SK-N-SH (cell line): Measurements from ENCODE around the gene SZT2. TPM values are rescaled to one million over a fixed set of nuclear protein-coding genes. Genes with fewer than 3 reads are reported as not detected.

Source experiments
- CTCF ChIA-PET: fragments of 300-600, 350-600 bp; formaldehyde crosslinking; extraction: SDS; loops from one replicate; lab custom pipeline; 2021; lab: Yijun Ruan, JAX
- POLR2A ChIA-PET: fragments of 350-600 bp; sonication (Branson Sonifier 250); formaldehyde crosslinking; extraction: SDS; loops from one replicate; lab custom pipeline; 2020; ENCODE audit warnings: antibody characterized with exemption, inconsistent platforms; lab: Yijun Ruan, JAX
- DNase-seq: peaks from one replicate; pipeline ENCODE4 v3.0.0; 2012
- H2AFZ ChIP-seq: fragments of 200-600 bp; sonication (generic); 2 replicates; pipeline ENCODE4 v1.8.1; 2016; ENCODE audit warnings: antibody characterized with exemption, mild to moderate bottlenecking, low read depth
- H3F3A ChIP-seq: fragments of 200-600 bp; sonication (generic); replicated peaks from 2 replicates; pipeline ENCODE3; 2016; ENCODE audit warnings: antibody characterized with exemption, mild to moderate bottlenecking; ENCODE audit not compliant: insufficient read depth
- H3K27ac ChIP-seq, 2 experiments: fragments of 200-500 bp in 1 of 2; fragments of 200-600 bp in 1 of 2; sonication (Bioruptor generic) in 1 of 2; sonication (generic), shearing (Covaris generic) in 1 of 2; 2 replicates each; pipeline versions ENCODE4 v1.5.1 to v1.6.1; 2014 to 2016; ENCODE audit warnings: low read depth in 2 of 2, inconsistent platforms in 1 of 2, low read length in 1 of 2, mild to moderate bottlenecking in 1 of 2, mixed read lengths in 1 of 2
- H3K27me3 ChIP-seq: fragments of 200-600 bp; sonication (generic), shearing (Covaris generic); 2 replicates; pipeline ENCODE4 v1.6.1; 2016; ENCODE audit warnings: mixed run types; ENCODE audit not compliant: insufficient read depth
- H3K36me3 ChIP-seq, 2 experiments: fragments of 200-500 bp in 1 of 2; fragments of 200-600 bp in 1 of 2; sonication (Bioruptor generic) in 1 of 2; sonication (generic) in 1 of 2; replicated peaks in 1 of 2; 2 replicates each; pipeline versions ENCODE3 to v1.5.1; 2014 to 2016; ENCODE audit warnings: low read length in 1 of 2, mild to moderate bottlenecking in 1 of 2; ENCODE audit not compliant: insufficient read depth in 2 of 2, control insufficient read depth in 1 of 2
- H3K4me1 ChIP-seq, 2 experiments: fragments of 200-500 bp in 1 of 2; fragments of 200-600 bp in 1 of 2; sonication (Bioruptor generic) in 1 of 2; sonication (generic), shearing (Covaris generic) in 1 of 2; 2 replicates each; pipeline versions ENCODE4 v1.5.1 to v1.6.1; 2014 to 2016; ENCODE audit warnings: low read depth in 1 of 2, low read length in 1 of 2, mixed run types in 1 of 2; ENCODE audit not compliant: insufficient read depth in 2 of 2, control insufficient read depth in 1 of 2
- H3K4me2 ChIP-seq: fragments of 200-600 bp; sonication (generic), shearing (Covaris generic); 2 replicates; pipeline ENCODE4 v1.6.1; 2017; ENCODE audit warnings: mixed run types
- H3K4me3 ChIP-seq, 2 experiments: fragments of 200-500 bp in 1 of 2; fragments of 200-600 bp in 1 of 2; sonication (Bioruptor generic) in 1 of 2; sonication (generic), shearing (Covaris generic) in 1 of 2; 2 replicates each; pipeline versions ENCODE4 v1.5.1 to v1.8.1; 2014 to 2016; ENCODE audit warnings: low read depth in 2 of 2, inconsistent platforms in 1 of 2, low read length in 1 of 2, mild to moderate bottlenecking in 1 of 2, mixed read lengths in 1 of 2, moderate library complexity in 1 of 2
- H3K79me2 ChIP-seq: fragments of 200-600 bp; sonication (generic); 2 replicates; pipeline ENCODE4 v1.8.1; 2017; ENCODE audit warnings: mild to moderate bottlenecking; ENCODE audit not compliant: insufficient read depth
- H3K9ac ChIP-seq: fragments of 200-600 bp; sonication (generic); 2 replicates; pipeline ENCODE4 v1.6.1; 2017; ENCODE audit warnings: mixed run types
- H3K9me2 ChIP-seq: fragments of 200-600 bp; sonication (generic); 2 replicates; pipeline ENCODE4 v1.6.1; 2017; ENCODE audit warnings: mixed run types
- H3K9me3 ChIP-seq: fragments of 200-600 bp; sonication (generic); 2 replicates; pipeline ENCODE4 v1.6.1; 2017; ENCODE audit warnings: mixed run types, mild to moderate bottlenecking, moderate library complexity
- H4K20me1 ChIP-seq: fragments of 200-600 bp; sonication (generic); 2 replicates; pipeline ENCODE4 v1.6.1; 2017; ENCODE audit warnings: mild to moderate bottlenecking, mixed run types; ENCODE audit not compliant: insufficient read depth
- CHD2 ChIP-seq: fragments of 150-350 bp; IDR thresholded peaks from 2 replicates; pipeline ENCODE4 v1.6.1; 2018; ENCODE audit warnings: low read length; ENCODE audit not compliant: partially characterized antibody
- ELF1 ChIP-seq: IDR thresholded peaks from 2 replicates; pipeline ENCODE4 v1.4.0; 2012
- EP300 ChIP-seq, 2 experiments: IDR thresholded peaks; 2 replicates each; pipeline versions ENCODE4 v1.4.0 to v1.6.1; 2012; ENCODE audit warnings: borderline replicate concordance in 1 of 2, low read depth in 1 of 2, low read length in 1 of 2
- EZH2phosphoT487 ChIP-seq: fragments of 200-600 bp; sonication (generic); IDR thresholded peaks from 2 replicates; pipeline ENCODE4 v1.6.1; 2017; ENCODE audit warnings: low read depth, mixed run types, mild to moderate bottlenecking, antibody characterized with exemption, moderate library complexity, borderline replicate concordance
- FOSL2 ChIP-seq: IDR thresholded peaks from 2 replicates; pipeline ENCODE4 v1.4.0; 2012; ENCODE audit warnings: low read depth, mild to moderate bottlenecking, moderate library complexity, borderline replicate concordance
- FOXJ3 ChIP-seq: sonication (generic); formaldehyde crosslinking; IDR thresholded peaks from 2 replicates; pipeline ENCODE4 v1.5.1; 2020; ENCODE audit warnings: mild to moderate bottlenecking, missing genetic modification reagents
- MEF2A ChIP-seq: IDR thresholded peaks from 2 replicates; pipeline ENCODE4 v1.4.0; 2012; ENCODE audit warnings: low read depth, borderline replicate concordance
- RCOR1 ChIP-seq: fragments of 150-350 bp; IDR thresholded peaks from 2 replicates; pipeline ENCODE4 v1.6.1; 2017; ENCODE audit warnings: antibody characterized with exemption, low read length
- RXRA ChIP-seq: IDR thresholded peaks from 2 replicates; pipeline ENCODE4 v1.4.0; 2012; ENCODE audit warnings: low read depth, mild to moderate bottlenecking, borderline replicate concordance
- SIN3A ChIP-seq: IDR thresholded peaks from 2 replicates; pipeline ENCODE4 v1.6.1; 2012; ENCODE audit warnings: low read depth, mild to moderate bottlenecking, low read length, moderate library complexity, borderline replicate concordance
- TAF1 ChIP-seq: IDR thresholded peaks from 2 replicates; pipeline ENCODE4 v1.6.1; 2012; ENCODE audit warnings: low read depth, mild to moderate bottlenecking, low read length, moderate library complexity, borderline replicate concordance
- TCF12 ChIP-seq: IDR thresholded peaks from 2 replicates; pipeline ENCODE4 v1.4.0; 2012
- TEAD4 ChIP-seq: IDR thresholded peaks from 2 replicates; pipeline ENCODE4 v1.4.0; 2012; ENCODE audit warnings: mild to moderate bottlenecking, borderline replicate concordance; ENCODE audit not compliant: insufficient read depth
- YY1 ChIP-seq: IDR thresholded peaks from 2 replicates; pipeline ENCODE4 v1.4.0; 2012; ENCODE audit warnings: low read depth, mild to moderate bottlenecking
- WGBS: methylation state at CpG from one replicate; pipeline ENCODE4 v1.1.6; 2017; ENCODE audit warnings: low lambda C conversion rate; 5-methylcytosine and 5-hydroxymethylcytosine counted together
- polyA plus RNA-seq, 3 experiments: library from polyadenylated mRNA; depleted of rRNA; stranded (reverse); fragments of >200 nt; gene quantifications; 2 replicates each; pipeline ENCODE4 v1.2.3, GENCODE V29; 2012
- TF ChIP-seq, protein P1 (sequence below): IDR thresholded peaks from 2 replicates; pipeline ENCODE4 v1.4.0; 2012; ENCODE audit warnings: low read depth, borderline replicate concordance
- TF ChIP-seq, protein P2 (sequence below): IDR thresholded peaks from 2 replicates; pipeline ENCODE4 v1.6.1; 2012; ENCODE audit warnings: mild to moderate bottlenecking, low read depth, low read length, moderate library complexity
- TF ChIP-seq, protein P3 (sequence below): fragments of 150-350 bp; IDR thresholded peaks from 2 replicates; pipeline ENCODE4 v1.6.1; 2017; ENCODE audit warnings: antibody characterized with exemption, low read length, low read depth, borderline replicate concordance

SZT2 gene
- polyA plus RNA-seq, 1 of the 3 experiments (the other 2 are of a cell fraction): 12.9 TPM

DNA sequence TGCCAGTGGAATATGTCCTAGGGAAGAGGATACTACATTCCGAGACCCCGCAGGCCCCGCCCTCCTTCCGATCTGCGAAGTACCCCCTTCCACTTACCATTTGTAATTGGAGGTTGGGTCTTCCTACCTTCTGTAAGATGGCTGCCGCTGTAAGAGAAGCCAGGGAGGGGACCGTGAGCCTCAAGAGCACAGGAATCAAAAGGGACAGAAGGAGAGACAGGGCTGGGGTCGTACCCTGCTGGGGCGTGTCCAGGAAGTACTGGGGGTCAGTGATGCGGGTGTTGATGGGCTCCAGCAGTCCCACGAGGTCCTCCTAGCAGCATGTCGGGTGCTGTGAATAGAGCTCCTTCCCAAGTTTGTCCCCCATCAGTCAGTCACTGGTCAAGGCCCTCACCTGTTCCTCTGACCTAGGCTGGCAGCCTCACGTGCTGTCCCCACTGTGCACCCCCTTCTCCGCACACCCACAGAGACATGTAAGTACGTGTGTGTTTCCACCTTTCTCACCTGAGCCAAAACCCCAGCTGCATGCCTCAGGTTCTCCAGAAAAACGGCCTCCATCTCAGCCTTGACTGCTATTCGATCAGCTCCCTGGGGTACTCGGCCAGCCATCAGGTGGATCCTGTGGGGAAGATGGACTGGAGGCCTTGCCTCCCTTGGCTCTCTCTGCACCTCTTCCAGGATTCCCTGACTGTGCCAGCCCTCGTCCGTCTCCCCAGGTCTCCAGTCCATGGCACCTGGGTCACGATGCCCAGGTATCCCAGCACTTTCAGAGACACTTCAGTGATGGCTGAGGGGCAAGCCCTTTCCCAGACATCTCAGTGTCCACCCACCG is 62.2 kb downstream of the SZT2 start (continued):
- TF ChIP-seq, protein P1, sequence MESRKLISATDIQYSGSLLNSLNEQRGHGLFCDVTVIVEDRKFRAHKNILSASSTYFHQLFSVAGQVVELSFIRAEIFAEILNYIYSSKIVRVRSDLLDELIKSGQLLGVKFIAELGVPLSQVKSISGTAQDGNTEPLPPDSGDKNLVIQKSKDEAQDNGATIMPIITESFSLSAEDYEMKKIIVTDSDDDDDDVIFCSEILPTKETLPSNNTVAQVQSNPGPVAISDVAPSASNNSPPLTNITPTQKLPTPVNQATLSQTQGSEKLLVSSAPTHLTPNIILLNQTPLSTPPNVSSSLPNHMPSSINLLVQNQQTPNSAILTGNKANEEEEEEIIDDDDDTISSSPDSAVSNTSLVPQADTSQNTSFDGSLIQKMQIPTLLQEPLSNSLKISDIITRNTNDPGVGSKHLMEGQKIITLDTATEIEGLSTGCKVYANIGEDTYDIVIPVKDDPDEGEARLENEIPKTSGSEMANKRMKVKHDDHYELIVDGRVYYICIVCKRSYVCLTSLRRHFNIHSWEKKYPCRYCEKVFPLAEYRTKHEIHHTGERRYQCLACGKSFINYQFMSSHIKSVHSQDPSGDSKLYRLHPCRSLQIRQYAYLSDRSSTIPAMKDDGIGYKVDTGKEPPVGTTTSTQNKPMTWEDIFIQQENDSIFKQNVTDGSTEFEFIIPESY: no peak
- TF ChIP-seq RCOR1 (no peak), CHD2 (no peak)

DNA sequence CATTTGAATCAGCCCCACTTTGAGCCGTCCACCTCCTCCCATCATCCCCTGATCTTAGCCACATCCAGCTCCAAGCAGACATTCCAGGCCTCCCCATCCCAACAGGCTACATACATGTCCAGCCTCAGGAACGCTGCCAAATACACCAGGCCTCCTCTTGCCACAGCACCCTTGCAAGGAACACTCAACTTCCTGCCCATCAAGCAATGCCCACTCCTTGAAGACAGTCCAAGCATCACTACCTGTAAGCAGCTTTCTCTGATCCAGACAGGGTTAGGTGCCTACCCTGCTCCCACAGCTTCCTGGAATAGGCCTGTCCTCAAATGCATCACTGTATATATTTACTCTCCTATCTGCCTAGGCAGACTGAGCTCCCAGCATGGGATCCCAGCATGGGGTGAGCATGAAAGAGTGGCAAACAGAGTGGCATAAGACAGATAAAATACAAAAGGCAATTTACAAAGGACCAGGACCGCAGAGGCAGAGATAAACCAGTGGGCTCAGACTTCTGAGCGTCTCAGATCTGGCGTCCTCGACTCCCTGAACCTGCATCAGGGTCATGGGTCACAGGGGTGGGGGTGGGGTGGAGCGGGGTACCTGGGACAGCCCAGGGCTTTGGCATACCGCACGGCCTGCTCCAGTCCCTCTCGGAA is 63.2 kb downstream of the SZT2 start:
- ChIA-PET POLR2A (interaction anchor here (1.0 to 1.4 kb wide), 2 partner anchors 14 to 16 kb away, joined by 3 read pairs; no protein-coding TSS in a partner anchor), CTCF (no interaction called here)
- TF ChIP-seq CHD2 (no peak), TEAD4 (no peak), TAF1 (no peak), FOSL2 (no peak), EZH2phosphoT487 (no peak), YY1 (no peak), SIN3A (no peak), FOXJ3 (no peak), TCF12 (no peak), RXRA (no peak), EP300 (IDR thresholded peaks at IDR 0.05; ENCODE audit: borderline replicate concordance in 1 of 2, low read depth in 1 of 2, low read length in 1 of 2) (no peak), MEF2A (no peak), ELF1 (no peak)
- TF ChIP-seq, protein P1: no peak
- TF ChIP-seq, protein P2, sequence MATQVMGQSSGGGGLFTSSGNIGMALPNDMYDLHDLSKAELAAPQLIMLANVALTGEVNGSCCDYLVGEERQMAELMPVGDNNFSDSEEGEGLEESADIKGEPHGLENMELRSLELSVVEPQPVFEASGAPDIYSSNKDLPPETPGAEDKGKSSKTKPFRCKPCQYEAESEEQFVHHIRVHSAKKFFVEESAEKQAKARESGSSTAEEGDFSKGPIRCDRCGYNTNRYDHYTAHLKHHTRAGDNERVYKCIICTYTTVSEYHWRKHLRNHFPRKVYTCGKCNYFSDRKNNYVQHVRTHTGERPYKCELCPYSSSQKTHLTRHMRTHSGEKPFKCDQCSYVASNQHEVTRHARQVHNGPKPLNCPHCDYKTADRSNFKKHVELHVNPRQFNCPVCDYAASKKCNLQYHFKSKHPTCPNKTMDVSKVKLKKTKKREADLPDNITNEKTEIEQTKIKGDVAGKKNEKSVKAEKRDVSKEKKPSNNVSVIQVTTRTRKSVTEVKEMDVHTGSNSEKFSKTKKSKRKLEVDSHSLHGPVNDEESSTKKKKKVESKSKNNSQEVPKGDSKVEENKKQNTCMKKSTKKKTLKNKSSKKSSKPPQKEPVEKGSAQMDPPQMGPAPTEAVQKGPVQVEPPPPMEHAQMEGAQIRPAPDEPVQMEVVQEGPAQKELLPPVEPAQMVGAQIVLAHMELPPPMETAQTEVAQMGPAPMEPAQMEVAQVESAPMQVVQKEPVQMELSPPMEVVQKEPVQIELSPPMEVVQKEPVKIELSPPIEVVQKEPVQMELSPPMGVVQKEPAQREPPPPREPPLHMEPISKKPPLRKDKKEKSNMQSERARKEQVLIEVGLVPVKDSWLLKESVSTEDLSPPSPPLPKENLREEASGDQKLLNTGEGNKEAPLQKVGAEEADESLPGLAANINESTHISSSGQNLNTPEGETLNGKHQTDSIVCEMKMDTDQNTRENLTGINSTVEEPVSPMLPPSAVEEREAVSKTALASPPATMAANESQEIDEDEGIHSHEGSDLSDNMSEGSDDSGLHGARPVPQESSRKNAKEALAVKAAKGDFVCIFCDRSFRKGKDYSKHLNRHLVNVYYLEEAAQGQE: no peak
- TF ChIP-seq, protein P3, sequence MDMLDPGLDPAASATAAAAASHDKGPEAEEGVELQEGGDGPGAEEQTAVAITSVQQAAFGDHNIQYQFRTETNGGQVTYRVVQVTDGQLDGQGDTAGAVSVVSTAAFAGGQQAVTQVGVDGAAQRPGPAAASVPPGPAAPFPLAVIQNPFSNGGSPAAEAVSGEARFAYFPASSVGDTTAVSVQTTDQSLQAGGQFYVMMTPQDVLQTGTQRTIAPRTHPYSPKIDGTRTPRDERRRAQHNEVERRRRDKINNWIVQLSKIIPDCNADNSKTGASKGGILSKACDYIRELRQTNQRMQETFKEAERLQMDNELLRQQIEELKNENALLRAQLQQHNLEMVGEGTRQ: no peak

More for the DNA sequence above, 63.2 kb downstream of the SZT2 start:
- H3K4me3 ChIP-seq: peak overlapping the region in 1 of 2 experiments; percentile 37; a peak in 1 of 4 replicates
- H3K9me3 ChIP-seq: no peaks in the 10 kb centered on the region
- H3K9me2 ChIP-seq: no peaks in the 10 kb centered on the region
- no peaks in the 10 kb centered on the region for H3K79me2 ChIP-seq
- peak overlapping the region in 1 of 2 experiments; percentile 84; a peak in 2 of 4 replicates for H3K27ac ChIP-seq
- peaks cover 0 to 15% of the 10 kb centered on the region in 2 experiments; a peak in 3 of 4 replicates for H3K4me1 ChIP-seq
- H3K4me2 ChIP-seq: no peak overlapping the region; the same call in 1 of the 2 replicates
- no peak for DNase-seq
- peaks cover 16% of the 10 kb centered on the region for H3F3A ChIP-seq
- no peaks in the 10 kb centered on the region for H4K20me1 ChIP-seq
- WGBS: 80% methylated on average over 6 of the region's 10 CpGs
- peaks cover 4 to 30% of the 10 kb centered on the region in 2 experiments for H3K36me3 ChIP-seq
- H3K9ac ChIP-seq: no peak overlapping the region
- no peak overlapping the region for H2AFZ ChIP-seq
- no peaks in the 10 kb centered on the region for H3K27me3 ChIP-seq
